ENCODE results near the gene DPAGT1.
A peak's percentile ranks its signal among the peaks of the same experiment; 100 is the strongest.

DNA sequence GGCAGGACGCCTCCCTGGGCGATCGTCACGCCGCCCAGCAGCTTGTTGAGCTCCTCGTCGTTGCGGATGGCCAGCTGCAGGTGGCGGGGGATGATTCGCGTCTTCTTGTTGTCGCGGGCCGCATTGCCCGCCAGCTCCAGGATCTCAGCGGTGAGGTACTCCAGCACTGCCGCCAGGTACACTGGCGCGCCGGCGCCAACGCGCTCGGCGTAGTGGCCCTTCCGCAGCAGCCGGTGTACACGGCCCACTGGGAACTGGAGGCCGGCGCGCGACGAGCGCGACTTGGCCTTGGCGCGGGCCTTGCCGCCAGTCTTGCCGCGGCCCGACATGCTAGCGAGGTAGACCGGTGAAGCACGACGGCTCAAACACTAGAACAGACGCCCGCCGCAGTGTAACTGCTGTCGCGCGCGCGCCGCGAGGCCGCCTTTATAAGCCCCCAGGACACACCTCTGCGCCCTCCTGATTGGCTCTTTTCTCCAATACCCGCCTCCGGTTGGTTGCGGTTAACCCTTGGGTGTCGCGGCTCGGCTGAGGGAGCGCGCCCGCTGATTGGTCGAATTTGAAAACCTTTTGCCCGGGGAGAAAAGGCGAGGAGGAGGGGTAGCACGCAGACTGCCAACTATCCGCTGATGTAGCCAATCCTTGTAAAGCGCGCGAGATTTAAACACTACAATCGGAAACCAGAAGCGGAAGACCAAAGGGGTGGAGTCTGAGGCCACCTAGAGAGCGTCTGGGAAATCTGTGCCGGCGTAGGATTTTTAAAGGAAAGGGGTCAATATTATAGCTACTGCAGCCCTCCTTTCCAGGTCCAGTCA lies 6.4 kb downstream of the DPAGT1 start:
- TF ChIP-seq, protein P1, sequence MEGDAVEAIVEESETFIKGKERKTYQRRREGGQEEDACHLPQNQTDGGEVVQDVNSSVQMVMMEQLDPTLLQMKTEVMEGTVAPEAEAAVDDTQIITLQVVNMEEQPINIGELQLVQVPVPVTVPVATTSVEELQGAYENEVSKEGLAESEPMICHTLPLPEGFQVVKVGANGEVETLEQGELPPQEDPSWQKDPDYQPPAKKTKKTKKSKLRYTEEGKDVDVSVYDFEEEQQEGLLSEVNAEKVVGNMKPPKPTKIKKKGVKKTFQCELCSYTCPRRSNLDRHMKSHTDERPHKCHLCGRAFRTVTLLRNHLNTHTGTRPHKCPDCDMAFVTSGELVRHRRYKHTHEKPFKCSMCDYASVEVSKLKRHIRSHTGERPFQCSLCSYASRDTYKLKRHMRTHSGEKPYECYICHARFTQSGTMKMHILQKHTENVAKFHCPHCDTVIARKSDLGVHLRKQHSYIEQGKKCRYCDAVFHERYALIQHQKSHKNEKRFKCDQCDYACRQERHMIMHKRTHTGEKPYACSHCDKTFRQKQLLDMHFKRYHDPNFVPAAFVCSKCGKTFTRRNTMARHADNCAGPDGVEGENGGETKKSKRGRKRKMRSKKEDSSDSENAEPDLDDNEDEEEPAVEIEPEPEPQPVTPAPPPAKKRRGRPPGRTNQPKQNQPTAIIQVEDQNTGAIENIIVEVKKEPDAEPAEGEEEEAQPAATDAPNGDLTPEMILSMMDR (IDR thresholded peaks at IDR 0.05; ENCODE audit: borderline replicate concordance, extremely low read depth, low read length, poor library complexity, severe bottlenecking), result peak; percentile 25
- no peak for TF ChIP-seq EZH2 (IDR thresholded peaks at IDR 0.05; ENCODE audit: borderline replicate concordance, low read depth, low read length, severe bottlenecking)

Data from DND-41 (cell line).